Amygdala (tissue), 56 donors: ENCODE measurements around the gene PLEKHA6.
"Not testable (repeated sequence)": the region's sequence is repeated elsewhere in the genome, so short reads cannot be mapped to it uniquely, and the experiment has no call there.

ENCODE experiments used
- DNase-seq, 56 donors: peaks; one replicate each; lab custom pipeline; 2025; lab: John Stamatoyannopoulos, UW

PLEKHA6 gene

GRCh38 chr1:204320382-204320804 is 39.3 kb downstream of the PLEKHA6 start:
- no peak for DNase-seq

DNA sequence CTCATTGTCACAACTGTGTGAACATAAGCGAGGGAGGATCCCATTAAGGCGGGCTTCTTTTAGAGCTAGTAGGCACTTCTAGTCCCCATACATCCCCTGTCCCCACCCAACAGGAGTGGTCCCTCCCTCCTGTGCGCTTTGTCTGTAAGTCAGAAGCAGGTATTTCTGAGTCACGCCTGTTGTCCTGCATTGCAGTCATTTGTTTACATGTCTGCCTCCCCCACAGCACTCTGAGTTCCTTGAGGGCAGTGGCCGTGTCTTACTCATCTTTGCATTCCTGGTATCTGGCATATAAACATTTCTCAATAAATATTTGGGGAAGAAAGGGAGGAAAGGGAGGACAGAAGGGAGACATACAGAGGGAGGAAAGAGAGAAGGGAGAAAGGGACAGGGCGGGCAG is 40.3 kb downstream of the PLEKHA6 start:
- no peak for DNase-seq

DNA sequence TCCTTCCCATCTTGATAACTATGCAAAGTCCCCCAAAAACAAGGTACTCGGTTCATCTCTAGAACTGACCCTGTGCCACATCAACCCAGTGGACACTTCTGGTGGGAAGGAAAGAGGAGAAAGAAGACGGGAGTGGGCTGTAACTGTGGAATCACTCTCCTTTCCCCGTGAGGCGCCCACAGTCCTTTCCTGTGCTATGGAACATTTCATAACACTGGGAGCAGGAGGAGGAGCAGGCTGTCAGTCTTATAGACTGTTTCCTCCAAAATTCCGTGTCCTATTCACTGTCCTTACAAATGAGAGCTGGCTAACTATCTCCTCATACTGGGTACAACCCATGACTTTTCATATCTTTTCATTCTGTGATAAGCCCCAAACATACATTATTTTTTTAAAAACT is 40.7 kb downstream of the PLEKHA6 start:
- DNase-seq = no peak

DNA sequence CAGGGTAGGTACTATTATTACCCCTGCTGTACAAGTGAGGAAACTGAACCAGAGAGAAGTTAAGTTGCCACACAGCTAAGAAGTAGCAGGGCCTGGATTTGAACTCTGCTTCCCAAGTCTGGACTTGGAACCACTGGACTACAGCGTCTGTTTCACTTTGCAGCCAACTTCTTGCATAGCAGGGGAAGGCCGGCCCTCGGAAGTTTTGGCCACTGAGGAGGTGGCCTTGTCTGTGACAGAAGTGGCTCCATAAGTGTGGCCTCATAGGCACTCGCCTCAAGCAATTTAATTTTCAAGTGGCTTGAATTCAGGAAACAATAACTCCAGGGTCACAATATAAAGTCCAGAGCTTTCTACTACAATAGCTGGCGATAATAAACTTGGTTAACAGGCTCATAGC is 41.4 kb downstream of the PLEKHA6 start:
- no peak for DNase-seq

GRCh38 chr1:204317170-204317569 is 42.6 kb downstream of the PLEKHA6 start:
- DNase-seq = no peak

GRCh38 chr1:204316164-204316563 is 43.6 kb downstream of the PLEKHA6 start:
- no peak for DNase-seq

GRCh38 chr1:204314893-204315658 is 44.7 kb downstream of the PLEKHA6 start:
- DNase-seq = no peak

DNA sequence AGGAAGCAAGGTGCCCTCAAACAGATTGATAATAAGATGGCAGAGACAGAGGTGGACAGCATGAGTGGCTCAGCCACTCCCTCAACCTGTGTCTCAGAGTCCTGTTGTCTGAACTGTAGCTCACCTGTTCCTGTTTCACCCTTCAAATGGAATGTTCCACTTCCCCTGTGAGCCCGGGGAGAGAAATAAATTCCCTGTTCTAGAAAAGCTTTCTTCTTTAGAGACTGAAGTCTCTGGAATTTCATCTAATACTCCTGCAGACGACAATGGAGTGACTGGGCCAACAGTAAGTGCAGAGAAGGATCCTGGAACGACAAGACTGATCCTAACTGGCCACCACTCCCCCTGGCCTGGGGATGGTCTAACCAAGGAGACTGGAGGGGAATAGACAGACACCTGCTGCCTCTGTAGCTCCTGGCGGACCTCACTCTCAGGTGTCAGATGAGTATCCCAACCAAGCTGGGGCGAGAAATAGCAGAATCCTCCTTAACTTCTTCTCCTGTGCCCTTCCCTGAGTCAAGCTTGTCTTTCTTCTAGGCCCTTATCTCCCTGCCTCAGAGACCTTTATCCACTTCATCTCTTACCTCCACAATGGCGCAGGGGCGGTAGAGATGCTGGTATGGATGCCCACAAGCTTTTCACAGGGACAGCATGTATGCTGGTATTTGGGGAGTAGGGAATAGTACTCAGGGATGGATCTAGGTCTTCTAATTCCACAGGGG is 45.4 kb downstream of the PLEKHA6 start:
- no peak for DNase-seq

- no peak for DNase-seq
These were observed 46.1 kb downstream of the PLEKHA6 start for GRCh38 chr1:204313675-204314074.

- DNase-seq = not testable (repeated sequence)
These were observed 48.8 kb downstream of the PLEKHA6 start for GRCh38 chr1:204310970-204311369.

DNA sequence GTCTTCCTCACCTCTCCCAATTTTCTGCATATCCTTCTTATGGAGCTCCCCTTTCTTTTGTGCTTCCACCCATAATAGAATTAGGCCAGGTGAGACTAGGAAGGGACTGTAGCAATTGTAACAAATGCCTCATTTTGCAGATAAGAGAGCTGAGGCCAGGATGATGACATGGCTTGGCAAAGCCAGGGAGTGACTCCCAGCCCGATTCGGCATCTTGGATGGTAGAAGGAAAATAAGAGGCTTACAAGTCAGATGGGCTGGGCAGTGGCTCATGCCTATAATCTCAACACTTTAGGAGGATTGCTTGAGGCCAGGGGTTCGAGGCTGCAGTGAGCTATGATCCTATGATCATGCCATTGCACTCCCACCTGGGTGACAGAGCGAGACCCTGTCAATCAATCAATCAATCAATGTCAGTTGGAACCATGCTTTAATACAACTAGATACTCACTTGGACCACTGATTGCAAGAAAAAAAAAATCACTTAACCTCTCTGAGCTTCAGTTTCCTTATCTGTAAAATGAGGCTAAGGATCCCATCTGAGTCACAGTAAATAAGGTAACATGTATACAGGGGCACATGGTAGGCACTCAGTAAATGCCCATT is 51.6 kb downstream of the PLEKHA6 start:
- no peak for DNase-seq

DNA sequence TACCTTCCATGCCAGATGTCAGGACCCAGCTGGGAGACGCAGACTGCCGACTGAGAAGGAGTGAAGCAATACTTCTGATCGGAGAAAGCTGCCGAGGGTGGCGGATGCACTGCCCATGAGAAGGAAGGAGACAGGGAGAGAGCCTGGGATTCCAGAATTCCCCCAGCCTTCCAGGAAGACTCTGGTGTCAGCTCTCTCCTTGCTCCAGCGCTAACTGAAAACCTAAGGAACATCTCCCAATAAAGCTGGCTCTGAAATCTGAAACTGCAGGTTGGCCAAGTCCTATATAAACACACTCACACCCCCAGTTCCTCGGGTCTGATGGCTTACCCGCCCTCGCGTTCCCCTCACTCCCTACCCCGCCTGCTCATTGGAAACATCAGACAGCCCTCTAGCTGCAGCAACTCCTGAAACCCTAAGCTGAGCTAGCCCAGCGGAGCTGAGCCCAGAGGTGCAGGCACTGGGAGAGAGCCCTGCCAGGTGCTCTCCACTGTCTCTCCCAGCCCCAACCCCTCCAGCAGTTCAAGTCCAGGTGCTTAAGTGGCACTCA is 52.3 kb downstream of the PLEKHA6 start:
- peak in 6 of 56 donors; percentile 12 to 32 (median 26) for DNase-seq

DNA sequence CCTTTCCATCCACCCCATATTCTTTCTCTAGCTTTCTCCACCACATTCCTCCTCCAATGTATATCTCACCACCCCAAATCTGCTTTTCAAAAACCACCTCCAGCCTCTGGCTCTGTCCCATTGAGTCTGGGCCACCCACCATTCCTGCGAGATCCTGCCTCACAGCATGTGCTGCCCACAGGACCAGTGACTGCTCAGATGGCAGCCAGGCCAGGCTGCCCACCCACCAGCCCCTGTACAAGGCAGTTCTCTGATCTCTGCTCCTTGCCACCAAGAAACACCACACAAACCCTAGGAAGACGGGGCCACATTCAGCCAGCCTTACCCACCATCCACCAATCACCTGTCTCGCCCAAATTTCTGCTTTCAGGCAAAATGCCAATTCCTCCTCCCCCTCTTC is 53.7 kb downstream of the PLEKHA6 start:
- no peak for DNase-seq

DNA sequence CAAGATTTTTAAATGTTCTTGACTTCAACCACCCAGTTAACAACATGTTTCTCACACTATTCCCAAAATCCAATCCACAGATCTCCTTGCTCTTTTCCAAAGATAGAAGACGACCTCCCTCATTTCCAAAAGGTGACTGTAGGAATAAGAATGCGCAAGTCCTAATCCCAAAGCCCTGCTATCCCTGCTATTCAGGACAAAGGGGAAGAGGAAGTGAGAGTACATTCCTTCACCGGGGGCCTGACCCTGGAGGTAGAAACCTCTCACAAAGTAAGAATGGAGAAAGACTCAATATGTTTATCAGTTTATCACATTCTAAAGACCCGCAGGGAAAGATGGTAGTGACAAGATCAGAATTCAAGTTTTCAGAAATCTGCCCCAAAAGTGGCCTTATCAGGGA is 55.7 kb downstream of the PLEKHA6 start:
- DNase-seq = no peak

- DNase-seq = no peak
These were observed 57.0 kb downstream of the PLEKHA6 start for GRCh38 chr1:204302769-204303168.

DNA sequence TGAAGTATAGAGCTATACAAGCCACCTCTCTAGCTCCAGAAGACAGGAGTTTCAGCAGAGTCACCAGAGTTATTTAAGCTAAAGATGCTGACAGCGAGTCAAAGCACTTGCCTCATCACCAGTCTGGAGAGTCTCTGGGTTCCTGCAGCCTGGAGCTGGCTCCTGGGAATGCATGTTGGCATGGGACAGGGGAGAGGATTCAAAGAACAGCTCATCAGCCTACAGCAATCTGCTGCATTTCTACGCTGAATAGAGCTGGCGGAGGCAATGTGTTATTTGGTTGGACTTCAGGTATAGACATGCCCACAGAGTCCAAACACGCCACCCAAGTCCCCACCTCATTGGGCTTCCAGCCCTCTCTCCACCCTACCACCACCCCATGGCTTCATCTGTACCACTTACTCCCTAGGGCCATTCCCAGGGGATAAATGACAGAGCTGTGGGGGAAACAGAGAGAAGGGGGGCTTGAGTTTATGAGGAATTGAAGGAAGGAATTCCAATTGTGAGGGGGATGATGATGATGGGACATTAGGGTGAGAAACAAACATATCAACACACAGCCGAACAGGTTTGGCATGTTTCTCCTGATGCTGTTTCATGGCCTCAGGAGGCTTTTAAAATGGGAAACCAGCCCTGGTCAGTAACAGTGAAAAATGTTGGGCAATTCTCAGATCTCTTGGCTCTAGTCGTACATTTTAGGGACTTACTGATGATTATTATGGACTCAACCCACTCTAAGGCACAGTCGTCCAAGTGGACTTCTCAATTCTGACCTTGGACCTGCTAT is 58.4 kb downstream of the PLEKHA6 start:
- DNase-seq = no peak

- no peak for DNase-seq
These were observed 59.8 kb downstream of the PLEKHA6 start for GRCh38 chr1:204299814-204300365.

DNA sequence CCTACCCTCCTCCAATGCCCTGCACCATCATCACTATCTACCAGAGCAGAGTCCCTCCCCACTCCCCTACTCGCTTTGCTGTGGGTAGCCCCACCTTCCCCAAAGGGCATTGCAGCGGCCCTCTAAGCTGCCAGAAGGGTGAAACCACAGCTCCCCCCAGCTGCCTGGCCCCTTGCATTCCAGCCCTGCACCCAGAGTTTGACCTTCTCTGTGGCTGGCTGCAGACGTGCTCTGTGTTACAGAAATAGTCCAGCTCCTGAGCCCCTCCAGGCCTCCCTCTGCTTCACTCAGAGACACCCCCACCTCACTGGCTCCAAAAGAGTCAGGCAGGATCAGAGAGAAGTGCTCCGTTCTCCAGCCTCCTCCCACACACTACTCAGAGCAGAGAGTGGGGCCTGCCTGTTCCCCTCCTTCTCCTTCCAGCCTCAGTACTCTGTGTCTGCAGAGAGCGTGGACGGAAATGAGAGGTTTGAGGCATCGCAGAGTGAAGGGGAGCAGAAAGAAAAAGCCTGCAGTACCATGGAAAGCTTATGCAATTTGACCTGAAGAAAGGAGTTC is 63.2 kb downstream of the PLEKHA6 start:
- peak in 6 of 56 donors; percentile 11 to 62 (median 31) for DNase-seq

GRCh38 chr1:204295671-204296070 is 64.1 kb downstream of the PLEKHA6 start:
- DNase-seq = no peak

- no peak for DNase-seq
These were observed 65.4 kb downstream of the PLEKHA6 start for GRCh38 chr1:204294357-204294756.
